Tibial artery (tissue), 4 donors: ENCODE measurements around the gene MPST.
"Not testable (repeated sequence)": the region's sequence is repeated elsewhere in the genome, so short reads cannot be mapped to it uniquely, and the experiment has no call there.

Experiments
- DNase-seq, 2 donors: peaks; one replicate each; pipeline ENCODE4 v3.0.0-alpha.2; 2019
- H3K27ac ChIP-seq, 2 donors: fragments of 200-600 bp; sonication (generic) in 1 of 2; 1 replicate in 1 of 2; 2 replicates in 1 of 2; pipeline ENCODE4 v1.5.1; 2018 to 2019; ENCODE audit warnings: mild to moderate bottlenecking in 1 of 2
- H3K27me3 ChIP-seq, 2 donors: fragments of 200-600 bp; sonication (generic) in 1 of 2; one replicate each; pipeline versions ENCODE4 v1.5.1 to v1.6.0; 2016 to 2019
- H3K36me3 ChIP-seq, 3 donors: fragments of 200-600 bp; sonication (generic) in 2 of 3; one replicate each; pipeline ENCODE4 v1.5.1; 2016 to 2019; ENCODE audit warnings: mild to moderate bottlenecking in 2 of 3
- H3K4me1 ChIP-seq, 4 donors: fragments of 200-600 bp; sonication (generic) in 2 of 4; 1 replicate in 3 of 4; 2 replicates in 1 of 4; pipeline ENCODE4 v1.5.1; 2016 to 2019
- H3K4me3 ChIP-seq, 2 donors: fragments of 200-600 bp; sonication (generic) in 1 of 2; 1 replicate in 1 of 2; 2 replicates in 1 of 2; pipeline ENCODE4 v1.5.1; 2018 to 2019; ENCODE audit warnings: mild to moderate bottlenecking in 2 of 2
- H3K9me3 ChIP-seq, 3 donors: fragments of 200-600 bp; sonication (generic) in 1 of 3; one replicate each; pipeline ENCODE4 v1.5.1; 2016 to 2019
- intact Hi-C: fragments of 100-400 bp; cut with DNase I; formaldehyde crosslinking; loops from one replicate; pipeline ENCODE4 v1.15.0; 2023; ENCODE audit warnings: low total_unique reads
- TF ChIP-seq, protein P1 (sequence below), 2 experiments: fragments of 200-600 bp in 1 of 2; fragments of 450-650 bp in 1 of 2; IDR thresholded peaks; one replicate each; pipeline ENCODE4 v1.5.1; 2017 to 2019; ENCODE audit warnings: antibody characterized with exemption in 2 of 2, mild to moderate bottlenecking in 1 of 2, moderate library complexity in 1 of 2

Gene MPST

DNA sequence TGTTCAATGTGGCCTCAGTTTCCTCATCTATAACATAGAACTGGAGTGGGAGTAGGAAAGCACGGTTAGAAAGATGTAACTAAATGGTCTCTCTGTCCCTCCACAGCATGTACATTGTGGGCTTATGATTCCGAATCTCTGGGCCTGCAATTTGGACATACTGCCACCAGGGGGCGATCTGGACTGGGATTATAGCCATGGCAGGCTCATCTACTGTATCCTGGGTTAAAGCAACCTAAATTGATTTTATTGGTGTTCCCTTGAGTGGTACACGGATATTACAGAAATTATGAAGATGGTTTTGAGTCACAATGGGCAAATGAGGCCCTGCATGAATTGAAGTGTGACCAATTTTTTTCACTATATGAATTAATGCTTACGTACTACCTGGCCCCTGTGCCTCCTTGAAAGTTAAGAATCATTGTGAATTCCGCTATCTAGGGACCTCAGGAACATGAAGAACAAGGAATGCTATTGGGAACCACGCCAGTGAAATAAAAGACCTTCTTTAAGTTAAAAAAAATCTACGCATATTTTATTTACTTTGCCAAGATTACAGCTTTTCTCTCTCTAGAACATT, 33.2 kb upstream of the MPST start:
- H3K4me3 ChIP-seq = no peak overlapping the region
- H3K27ac ChIP-seq = no peak overlapping the region
- H3K4me1 ChIP-seq = no peaks in the 10 kb centered on the region
- DNase-seq = no peak
- TF ChIP-seq, protein P1, sequence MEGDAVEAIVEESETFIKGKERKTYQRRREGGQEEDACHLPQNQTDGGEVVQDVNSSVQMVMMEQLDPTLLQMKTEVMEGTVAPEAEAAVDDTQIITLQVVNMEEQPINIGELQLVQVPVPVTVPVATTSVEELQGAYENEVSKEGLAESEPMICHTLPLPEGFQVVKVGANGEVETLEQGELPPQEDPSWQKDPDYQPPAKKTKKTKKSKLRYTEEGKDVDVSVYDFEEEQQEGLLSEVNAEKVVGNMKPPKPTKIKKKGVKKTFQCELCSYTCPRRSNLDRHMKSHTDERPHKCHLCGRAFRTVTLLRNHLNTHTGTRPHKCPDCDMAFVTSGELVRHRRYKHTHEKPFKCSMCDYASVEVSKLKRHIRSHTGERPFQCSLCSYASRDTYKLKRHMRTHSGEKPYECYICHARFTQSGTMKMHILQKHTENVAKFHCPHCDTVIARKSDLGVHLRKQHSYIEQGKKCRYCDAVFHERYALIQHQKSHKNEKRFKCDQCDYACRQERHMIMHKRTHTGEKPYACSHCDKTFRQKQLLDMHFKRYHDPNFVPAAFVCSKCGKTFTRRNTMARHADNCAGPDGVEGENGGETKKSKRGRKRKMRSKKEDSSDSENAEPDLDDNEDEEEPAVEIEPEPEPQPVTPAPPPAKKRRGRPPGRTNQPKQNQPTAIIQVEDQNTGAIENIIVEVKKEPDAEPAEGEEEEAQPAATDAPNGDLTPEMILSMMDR (IDR thresholded peaks at IDR 0.05) = peak; percentile 7 to 23
- peaks cover 0 to 61% of the 10 kb centered on the region in 2 donors for H3K27me3 ChIP-seq
- peaks cover 3 to 10% (median 9%) of the 10 kb centered on the region in 3 donors for H3K9me3 ChIP-seq
- intact Hi-C loops = no loop called here
- H3K36me3 ChIP-seq = no peaks in the 10 kb centered on the region

DNA sequence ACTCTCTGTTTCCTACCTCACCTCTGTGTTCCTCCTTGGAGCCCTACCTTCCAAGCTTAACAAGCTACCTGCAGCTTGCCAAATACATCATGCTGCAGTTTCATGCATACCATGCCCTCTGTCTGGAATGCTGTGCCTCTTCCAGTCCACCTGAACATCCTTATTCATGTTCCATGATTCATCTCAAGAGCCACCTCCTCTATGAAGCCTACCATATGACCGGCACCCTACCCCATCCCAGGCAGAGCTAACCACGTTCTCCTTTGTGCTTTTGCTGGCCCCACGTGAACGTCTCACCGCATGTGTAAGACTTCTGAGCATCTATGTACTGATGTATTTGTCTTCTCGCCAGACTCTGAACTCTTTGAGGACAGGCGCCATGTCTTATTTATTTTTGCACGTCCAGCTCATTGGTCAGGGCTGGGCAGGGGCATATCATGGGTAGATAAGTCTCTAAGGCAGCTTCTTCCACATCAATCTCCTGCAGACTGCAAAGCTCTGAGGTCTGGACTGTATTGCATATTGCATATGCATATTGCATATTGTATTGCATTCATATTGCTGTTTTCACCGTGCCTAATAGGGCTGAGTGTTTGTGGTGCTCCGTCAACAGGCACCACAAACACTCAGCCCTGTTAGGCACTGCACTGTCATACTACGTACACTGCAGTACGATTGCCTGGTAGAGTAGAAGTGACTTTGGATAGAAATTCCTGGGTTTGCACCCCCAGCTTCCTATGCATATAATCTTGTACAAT, 31.3 kb upstream of the MPST start:
- DNase-seq = no peak
- Histone ChIP-seq H3K4me1 (no peaks in the 10 kb centered on the region), H3K36me3 (no peaks in the 10 kb centered on the region), H3K9me3 (peaks cover 3 to 10% (median 9%) of the 10 kb centered on the region in 3 donors), H3K27ac (no peak overlapping the region), H3K27me3 (peaks cover 0 to 53% of the 10 kb centered on the region in 2 donors), H3K4me3 (no peak overlapping the region)
- intact Hi-C loops = no loop called here
- TF ChIP-seq, protein P1 (IDR thresholded peaks at IDR 0.05) = no peak

DNA sequence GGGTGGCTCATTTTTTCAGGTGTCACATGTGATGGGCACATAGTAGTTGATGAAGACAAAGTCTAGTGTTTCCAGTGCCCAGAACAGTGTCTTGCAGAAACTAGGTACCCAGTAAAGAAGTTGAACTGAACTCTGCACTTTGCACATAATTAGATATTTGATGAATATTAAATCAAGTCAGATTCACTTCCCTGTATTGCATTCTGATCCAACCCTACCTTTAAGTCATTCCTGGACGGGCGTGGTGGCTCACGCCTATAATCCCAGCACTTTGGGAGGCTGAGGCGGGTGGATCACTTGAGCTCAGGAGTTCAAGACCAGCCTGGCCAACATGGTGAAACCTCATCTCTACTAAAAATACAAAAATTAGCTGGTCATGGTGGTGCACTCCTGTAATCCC, 30.5 kb upstream of the MPST start:
- intact Hi-C loops, H3K27ac ChIP-seq, H3K4me3 ChIP-seq, H3K36me3 ChIP-seq, H3K4me1 ChIP-seq, DNase-seq: not testable (repeated sequence)
- Histone ChIP-seq H3K27me3 (peaks cover 0 to 45% of the 10 kb centered on the region in 2 donors), H3K9me3 (peaks cover 3 to 10% (median 9%) of the 10 kb centered on the region in 3 donors)

DNA sequence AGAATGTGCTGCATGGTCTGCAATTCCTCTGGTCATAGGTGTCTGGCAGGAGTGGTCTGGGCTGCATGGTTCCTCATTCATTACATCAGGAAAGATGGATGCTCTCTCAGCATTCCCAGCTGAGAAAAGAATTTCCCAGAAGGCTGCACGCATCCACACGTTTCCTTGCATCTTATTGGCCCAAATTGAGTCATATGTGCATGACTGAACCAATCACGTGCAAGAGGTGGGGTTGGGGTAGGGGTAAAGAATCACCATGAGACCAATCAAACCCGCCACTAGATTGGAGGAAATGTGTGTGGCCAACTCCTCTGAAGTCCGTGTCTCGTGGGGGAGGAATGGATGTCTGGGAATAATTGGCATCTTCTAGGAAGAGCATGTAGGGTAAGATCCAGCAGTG, 29.1 kb upstream of the MPST start:
- no peak for DNase-seq
- intact Hi-C loops = no loop called here
- TF ChIP-seq, protein P1 (IDR thresholded peaks at IDR 0.05) = no peak

DNA sequence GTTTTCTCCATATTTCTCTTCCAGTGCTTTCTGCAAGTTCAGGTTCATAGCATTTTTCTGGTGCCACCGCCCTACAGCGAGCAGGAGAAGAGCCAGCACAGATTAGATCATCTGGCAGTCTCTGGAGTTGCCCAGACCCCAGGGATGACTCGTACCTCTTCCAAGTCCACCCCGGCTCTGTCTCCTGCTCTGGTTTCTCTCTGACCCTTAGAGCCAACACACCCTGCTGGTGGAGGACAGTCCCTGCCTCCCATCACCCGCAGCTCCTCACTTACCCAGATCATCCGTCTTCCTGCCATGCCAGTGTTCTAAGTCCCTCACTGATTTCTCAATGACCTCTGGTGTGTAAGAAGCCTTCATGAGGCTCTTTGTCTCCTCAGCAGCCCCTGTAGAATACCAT, 28.3 kb upstream of the MPST start:
- Histone ChIP-seq H3K27ac (no peak overlapping the region), H3K4me3 (no peak overlapping the region), H3K9me3 (peaks cover 0 to 5% (median 2%) of the 10 kb centered on the region in 3 donors), H3K4me1 (no peaks in the 10 kb centered on the region), H3K27me3 (peaks cover 0 to 42% of the 10 kb centered on the region in 2 donors), H3K36me3 (no peaks in the 10 kb centered on the region)
- intact Hi-C loops = no loop called here
- DNase-seq = no peak
- TF ChIP-seq, protein P1 (IDR thresholded peaks at IDR 0.05) = no peak

More for the DNA sequence above, 29.1 kb upstream of the MPST start:
- no peaks in the 10 kb centered on the region for H3K36me3 ChIP-seq
- no peak overlapping the region for H3K27ac ChIP-seq
- H3K4me1 ChIP-seq = no peaks in the 10 kb centered on the region
- H3K27me3 ChIP-seq = peaks cover 0 to 42% of the 10 kb centered on the region in 2 donors
- H3K9me3 ChIP-seq = peaks cover 3 to 10% (median 9%) of the 10 kb centered on the region in 3 donors
- H3K4me3 ChIP-seq = no peak overlapping the region

DNA sequence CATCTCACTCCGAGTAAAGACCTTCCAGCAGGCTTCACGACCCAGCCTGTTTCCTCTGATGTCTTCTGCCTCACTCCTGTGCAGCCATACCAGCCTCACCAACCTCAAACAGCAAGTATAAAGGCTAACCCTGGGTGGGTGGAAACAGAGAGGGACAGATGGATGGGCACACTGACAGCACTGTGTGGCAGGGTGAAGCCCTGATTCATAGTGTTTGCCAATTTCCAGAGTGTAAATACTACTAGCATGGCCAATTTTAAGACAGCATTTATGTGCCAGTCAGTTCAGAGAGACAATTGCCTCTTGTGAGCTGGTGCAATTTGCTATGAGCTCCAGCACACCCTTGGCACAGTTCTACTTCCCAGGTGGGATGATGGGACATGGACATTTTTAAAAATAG, 21.8 kb upstream of the MPST start:
- H3K27ac ChIP-seq = no peak overlapping the region
- no peak for DNase-seq
- H3K4me3 ChIP-seq = no peak overlapping the region
- no peaks in the 10 kb centered on the region for H3K4me1 ChIP-seq
- no peaks in the 10 kb centered on the region for H3K9me3 ChIP-seq
- intact Hi-C loops = no loop called here
- H3K27me3 ChIP-seq = peaks cover 0 to 24% of the 10 kb centered on the region in 2 donors
- H3K36me3 ChIP-seq = no peaks in the 10 kb centered on the region
- TF ChIP-seq, protein P1 (IDR thresholded peaks at IDR 0.05) = no peak
